ENCODE measurements around the gene LLGL1.

LLGL1 gene

GRCh38 chr17:18252160-18252559 is 26.7 kb downstream of the LLGL1 start:
- peaks cover 23% of the 10 kb centered on the region for H3K4me1 ChIP-seq (ENCODE audit: control insufficient read depth, insufficient read depth, low read length)
- no peak overlapping the region for H3K4me3 ChIP-seq (ENCODE audit: low read length in 2 of 2)
- no peaks in the 10 kb centered on the region for H3K27me3 ChIP-seq (ENCODE audit: control insufficient read depth in 1 of 2, insufficient read depth in 2 of 2, low read length in 2 of 2)
- H3K36me3 ChIP-seq (ENCODE audit: control insufficient read depth in 2 of 2, insufficient read depth in 2 of 2, low read length in 2 of 2), result peaks cover 61 to 63% of the 10 kb centered on the region in 2 donors
- no peak overlapping the region for H3K27ac ChIP-seq (ENCODE audit: low read length)
- no peaks in the 10 kb centered on the region for H3K9me3 ChIP-seq (ENCODE audit: control insufficient read depth in 2 of 2, low read length in 2 of 2)
- no peak overlapping the region for H3K9ac ChIP-seq (ENCODE audit: low read length in 2 of 2)

- Histone ChIP-seq H3K36me3 (ENCODE audit: control insufficient read depth in 2 of 2, insufficient read depth in 2 of 2, low read length in 2 of 2) (peaks cover 58 to 61% of the 10 kb centered on the region in 2 donors), H3K27ac (ENCODE audit: low read length) (no peak overlapping the region), H3K9me3 (ENCODE audit: control insufficient read depth in 2 of 2, low read length in 2 of 2) (no peaks in the 10 kb centered on the region), H3K9ac (ENCODE audit: low read length in 2 of 2) (no peak overlapping the region), H3K4me1 (ENCODE audit: control insufficient read depth, insufficient read depth, low read length) (peaks cover 22% of the 10 kb centered on the region), H3K4me3 (ENCODE audit: low read length in 2 of 2) (no peak overlapping the region), H3K27me3 (ENCODE audit: control insufficient read depth in 1 of 2, insufficient read depth in 2 of 2, low read length in 2 of 2) (no peaks in the 10 kb centered on the region)
Observed at GRCh38 chr17:18253187-18253884, 27.9 kb downstream of the LLGL1 start.

- H3K27me3 ChIP-seq (ENCODE audit: control insufficient read depth in 1 of 2, insufficient read depth in 2 of 2, low read length in 2 of 2), result no peaks in the 10 kb centered on the region
- H3K4me3 ChIP-seq (ENCODE audit: low read length in 2 of 2), result no peak overlapping the region
- H3K9ac ChIP-seq (ENCODE audit: low read length in 2 of 2), result no peak overlapping the region
- H3K4me1 ChIP-seq (ENCODE audit: control insufficient read depth, insufficient read depth, low read length), result peaks cover 23% of the 10 kb centered on the region
- no peak overlapping the region for H3K27ac ChIP-seq (ENCODE audit: low read length)
- H3K36me3 ChIP-seq (ENCODE audit: control insufficient read depth in 2 of 2, insufficient read depth in 2 of 2, low read length in 2 of 2), result peaks cover 54 to 58% of the 10 kb centered on the region in 2 donors
- no peaks in the 10 kb centered on the region for H3K9me3 ChIP-seq (ENCODE audit: control insufficient read depth in 2 of 2, low read length in 2 of 2)
Observed at GRCh38 chr17:18253947-18254821, 28.7 kb downstream of the LLGL1 start.

GRCh38 chr17:18254888-18255649 is 29.6 kb downstream of the LLGL1 start:
- H3K4me3 ChIP-seq (ENCODE audit: low read length in 2 of 2), result no peak overlapping the region
- H3K27me3 ChIP-seq (ENCODE audit: control insufficient read depth in 1 of 2, insufficient read depth in 2 of 2, low read length in 2 of 2), result no peaks in the 10 kb centered on the region
- peaks cover 51 to 55% of the 10 kb centered on the region in 2 donors for H3K36me3 ChIP-seq (ENCODE audit: control insufficient read depth in 2 of 2, insufficient read depth in 2 of 2, low read length in 2 of 2)
- H3K9ac ChIP-seq (ENCODE audit: low read length in 2 of 2), result no peak overlapping the region
- H3K4me1 ChIP-seq (ENCODE audit: control insufficient read depth, insufficient read depth, low read length), result peaks cover 30% of the 10 kb centered on the region
- no peaks in the 10 kb centered on the region for H3K9me3 ChIP-seq (ENCODE audit: control insufficient read depth in 2 of 2, low read length in 2 of 2)
- H3K27ac ChIP-seq (ENCODE audit: low read length), result no peak overlapping the region

- Histone ChIP-seq H3K9ac (ENCODE audit: low read length in 2 of 2) (no peak overlapping the region), H3K9me3 (ENCODE audit: control insufficient read depth in 2 of 2, low read length in 2 of 2) (no peaks in the 10 kb centered on the region), H3K36me3 (ENCODE audit: control insufficient read depth in 2 of 2, insufficient read depth in 2 of 2, low read length in 2 of 2) (peaks cover 39 to 46% of the 10 kb centered on the region in 2 donors), H3K4me3 (ENCODE audit: low read length in 2 of 2) (no peak overlapping the region), H3K27me3 (ENCODE audit: control insufficient read depth in 1 of 2, insufficient read depth in 2 of 2, low read length in 2 of 2) (no peaks in the 10 kb centered on the region), H3K4me1 (ENCODE audit: control insufficient read depth, insufficient read depth, low read length) (peaks cover 38% of the 10 kb centered on the region), H3K27ac (ENCODE audit: low read length) (no peak overlapping the region)
Observed at GRCh38 chr17:18256351-18256750, 30.9 kb downstream of the LLGL1 start.

GRCh38 chr17:18256776-18257175 is 31.3 kb downstream of the LLGL1 start:
- H3K4me1 ChIP-seq (ENCODE audit: control insufficient read depth, insufficient read depth, low read length), result peaks cover 43% of the 10 kb centered on the region
- no peaks in the 10 kb centered on the region for H3K27me3 ChIP-seq (ENCODE audit: control insufficient read depth in 1 of 2, insufficient read depth in 2 of 2, low read length in 2 of 2)
- H3K4me3 ChIP-seq (ENCODE audit: low read length in 2 of 2), result peak overlapping the region in 1 of 2 donors; percentile 40
- H3K36me3 ChIP-seq (ENCODE audit: control insufficient read depth in 2 of 2, insufficient read depth in 2 of 2, low read length in 2 of 2), result peaks cover 35 to 45% of the 10 kb centered on the region in 2 donors
- no peaks in the 10 kb centered on the region for H3K9me3 ChIP-seq (ENCODE audit: control insufficient read depth in 2 of 2, low read length in 2 of 2)
- peak overlapping the region; percentile 86 to 88 for H3K9ac ChIP-seq (ENCODE audit: low read length in 2 of 2)
- H3K27ac ChIP-seq (ENCODE audit: low read length), result no peak overlapping the region

GRCh38 chr17:18257268-18257981 is 32.0 kb downstream of the LLGL1 start:
- peaks cover 49% of the 10 kb centered on the region for H3K4me1 ChIP-seq (ENCODE audit: control insufficient read depth, insufficient read depth, low read length)
- no peaks in the 10 kb centered on the region for H3K27me3 ChIP-seq (ENCODE audit: control insufficient read depth in 1 of 2, insufficient read depth in 2 of 2, low read length in 2 of 2)
- peaks cover 28 to 39% of the 10 kb centered on the region in 2 donors for H3K36me3 ChIP-seq (ENCODE audit: control insufficient read depth in 2 of 2, insufficient read depth in 2 of 2, low read length in 2 of 2)

GRCh38 chr17:18257982-18258355 is 32.5 kb downstream of the LLGL1 start:
- H3K4me3 ChIP-seq (ENCODE audit: low read length in 2 of 2), result peak overlapping the region; percentile 88 to 93
- peak overlapping the region; percentile 82 for H3K27ac ChIP-seq (ENCODE audit: low read length)
- peaks cover 25 to 35% of the 10 kb centered on the region in 2 donors for H3K36me3 ChIP-seq (ENCODE audit: control insufficient read depth in 2 of 2, insufficient read depth in 2 of 2, low read length in 2 of 2)
- no peaks in the 10 kb centered on the region for H3K27me3 ChIP-seq (ENCODE audit: control insufficient read depth in 1 of 2, insufficient read depth in 2 of 2, low read length in 2 of 2)
- H3K4me1 ChIP-seq (ENCODE audit: control insufficient read depth, insufficient read depth, low read length), result peaks cover 53% of the 10 kb centered on the region
- H3K9me3 ChIP-seq (ENCODE audit: control insufficient read depth in 2 of 2, low read length in 2 of 2), result no peaks in the 10 kb centered on the region
- H3K9ac ChIP-seq (ENCODE audit: low read length in 2 of 2), result peak overlapping the region; percentile 86 to 88

More at GRCh38 chr17:18257268-18257981, 32.0 kb downstream of the LLGL1 start:
- H3K9ac ChIP-seq (ENCODE audit: low read length in 2 of 2), result peak overlapping the region; percentile 86 to 88
- H3K27ac ChIP-seq (ENCODE audit: low read length), result peak overlapping the region; percentile 82
- H3K4me3 ChIP-seq (ENCODE audit: low read length in 2 of 2), result peak overlapping the region; percentile 88 to 93
- H3K9me3 ChIP-seq (ENCODE audit: control insufficient read depth in 2 of 2, low read length in 2 of 2), result no peaks in the 10 kb centered on the region

- Histone ChIP-seq H3K4me1 (ENCODE audit: control insufficient read depth, insufficient read depth, low read length) (peaks cover 53% of the 10 kb centered on the region), H3K36me3 (ENCODE audit: control insufficient read depth in 2 of 2, insufficient read depth in 2 of 2, low read length in 2 of 2) (peaks cover 29 to 36% of the 10 kb centered on the region in 2 donors)
Observed at GRCh38 chr17:18258356-18259038, 33.1 kb downstream of the LLGL1 start, which contains the start of gene FLII. FLII (minus strand) TSS chr17:18258738; CDS start chr17:18258690, 48 bp downstream.

More at GRCh38 chr17:18258356-18259038, 33.1 kb downstream of the LLGL1 start, which contains the start of gene FLII:
- Histone ChIP-seq H3K9ac (ENCODE audit: low read length in 2 of 2) (peak within 1 kb of the TSS; percentile 86 to 88), H3K9me3 (ENCODE audit: control insufficient read depth in 2 of 2, low read length in 2 of 2) (no peaks in the 10 kb centered on the region), H3K27me3 (ENCODE audit: control insufficient read depth in 1 of 2, insufficient read depth in 2 of 2, low read length in 2 of 2) (no peaks in the 10 kb centered on the region), H3K27ac (ENCODE audit: low read length) (peak within 1 kb of the TSS; percentile 82), H3K4me3 (ENCODE audit: low read length in 2 of 2) (peak within 1 kb of the TSS; percentile 88 to 93)

Measured in stomach smooth muscle (tissue), 2 donors.